SH-SY5Y (cell line): ENCODE data around the gene GRB10.

Experiments
- GATA2 ChIP-seq: IDR thresholded peaks from 2 replicates; pipeline ENCODE4 v1.6.1; 2011; ENCODE audit warnings: mild to moderate bottlenecking, low read depth, low read length
- GATA3 ChIP-seq: IDR thresholded peaks from 2 replicates; pipeline ENCODE4 v1.6.1; 2011; ENCODE audit warnings: low read depth, mild to moderate bottlenecking, low read length, moderate library complexity

- TF ChIP-seq GATA3 (no peak), GATA2 (no peak)
These were observed 21.0 kb downstream of the GRB10 start for GRCh38 chr7:50761713-50762112.
